GM21576 (cell line): ENCODE measurements around the gene NELFB.
"Not testable (repeated sequence)": the region's sequence is repeated elsewhere in the genome, so short reads cannot be mapped to it uniquely, and the experiment has no call there.

Experiments used
- ATAC-seq: cut with Tn5 transposase; IDR thresholded peaks from one replicate; pipeline ENCODE4 v1.9.1; 2021; ENCODE audit warnings: mild to moderate bottlenecking, moderate library complexity; ENCODE audit not compliant: unreplicated experiment

Gene NELFB

DNA sequence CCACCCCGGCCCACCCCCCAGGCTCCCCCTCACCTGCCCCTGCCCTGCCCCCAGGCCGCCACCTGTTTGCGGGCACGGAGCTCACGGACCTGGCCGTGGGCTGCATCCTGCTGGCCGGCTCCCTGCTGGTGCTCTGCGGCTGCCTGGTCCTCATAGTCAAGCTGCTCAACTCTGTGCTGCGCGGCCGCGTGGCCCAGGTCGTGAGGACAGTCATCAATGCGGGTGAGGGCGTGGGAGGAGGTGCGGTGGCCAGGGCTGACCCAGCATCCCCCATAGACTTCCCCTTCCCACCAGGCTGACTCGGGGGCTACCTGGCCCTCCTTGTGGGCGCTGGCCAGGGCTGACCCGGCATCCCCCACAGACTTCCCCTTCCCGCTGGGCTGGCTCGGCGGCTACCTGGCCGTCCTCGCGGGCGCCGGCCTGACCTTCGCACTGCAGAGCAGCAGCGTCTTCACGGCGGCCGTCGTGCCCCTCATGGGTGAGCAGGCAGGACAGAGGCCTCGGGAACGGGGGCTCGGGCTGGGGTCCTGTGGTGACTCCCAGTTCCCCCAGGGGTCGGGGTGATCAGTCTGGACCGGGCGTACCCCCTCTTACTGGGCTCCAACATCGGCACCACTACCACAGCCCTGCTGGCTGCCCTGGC is 21.0 kb upstream of the NELFB start:
- no peak for ATAC-seq

DNA sequence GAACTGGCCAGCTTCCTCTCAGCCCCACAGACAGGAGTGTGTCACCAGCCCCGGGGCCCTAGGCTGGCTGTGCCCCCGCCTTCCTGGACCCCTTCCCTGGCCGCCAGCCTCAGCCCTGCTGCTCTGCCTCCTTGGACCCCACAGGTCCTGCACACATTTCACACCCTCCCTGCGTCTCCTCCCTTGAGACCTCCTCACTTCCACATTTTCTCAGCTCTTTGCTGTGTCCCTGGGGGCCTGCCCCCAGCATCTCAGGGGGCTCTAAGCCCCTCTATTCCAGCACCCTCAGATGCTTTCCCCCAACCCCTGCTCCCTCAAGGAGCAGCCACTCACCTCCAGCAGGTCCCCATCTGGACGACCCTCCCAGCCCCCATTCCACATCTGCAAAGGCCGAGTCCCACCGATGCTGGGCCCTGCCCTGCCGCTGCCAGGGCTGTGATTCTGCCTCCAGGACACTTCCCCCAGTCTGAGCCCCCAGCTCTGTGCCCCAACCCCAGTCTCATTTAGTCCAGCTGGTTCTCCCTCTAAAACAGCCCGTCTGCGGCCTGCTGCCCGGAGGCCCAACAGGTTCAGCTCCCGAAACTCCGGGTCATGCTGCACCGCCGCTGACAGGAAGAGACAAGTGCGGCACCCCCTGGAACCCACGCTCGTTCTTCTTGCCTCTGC is 20.2 kb upstream of the NELFB start:
- ATAC-seq = no peak

DNA sequence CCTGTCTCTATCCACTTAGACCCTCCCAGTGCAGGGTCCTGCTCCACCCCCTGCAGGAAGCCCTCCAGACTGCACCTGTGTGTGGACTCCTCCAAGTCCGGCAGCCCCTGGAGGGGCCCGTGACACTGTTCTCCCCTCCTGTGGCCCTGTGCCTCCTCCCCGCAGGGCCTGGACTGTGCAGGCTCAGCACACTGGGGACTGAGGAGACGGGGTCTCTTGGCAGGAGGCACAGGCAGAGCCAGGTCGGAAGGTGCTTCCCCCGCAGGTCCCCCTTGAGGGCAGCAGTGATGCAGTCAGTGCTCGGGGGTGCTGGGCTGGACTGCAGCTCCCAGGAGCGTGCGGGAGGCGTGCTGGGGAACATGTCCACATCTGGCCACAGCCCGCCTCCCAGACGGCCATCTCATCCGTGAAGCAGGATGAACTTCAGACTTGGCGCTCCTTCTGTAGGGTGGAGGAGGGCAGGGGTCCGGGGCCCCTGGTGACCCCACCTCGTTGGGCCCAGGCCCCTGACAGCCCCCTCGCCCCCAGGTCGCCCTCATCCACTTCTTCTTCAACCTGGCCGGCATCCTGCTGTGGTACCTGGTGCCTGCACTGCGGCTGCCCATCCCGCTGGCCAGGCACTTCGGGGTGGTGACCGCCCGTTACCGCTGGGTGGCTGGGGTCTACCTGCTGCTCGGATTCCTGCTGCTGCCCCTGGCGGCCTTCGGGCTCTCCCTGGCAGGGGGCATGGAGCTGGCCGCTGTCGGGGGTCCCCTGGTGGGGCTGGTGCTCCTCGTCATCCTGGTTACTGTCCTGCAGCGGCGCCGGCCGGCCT is 19.5 kb upstream of the NELFB start:
- no peak for ATAC-seq

DNA sequence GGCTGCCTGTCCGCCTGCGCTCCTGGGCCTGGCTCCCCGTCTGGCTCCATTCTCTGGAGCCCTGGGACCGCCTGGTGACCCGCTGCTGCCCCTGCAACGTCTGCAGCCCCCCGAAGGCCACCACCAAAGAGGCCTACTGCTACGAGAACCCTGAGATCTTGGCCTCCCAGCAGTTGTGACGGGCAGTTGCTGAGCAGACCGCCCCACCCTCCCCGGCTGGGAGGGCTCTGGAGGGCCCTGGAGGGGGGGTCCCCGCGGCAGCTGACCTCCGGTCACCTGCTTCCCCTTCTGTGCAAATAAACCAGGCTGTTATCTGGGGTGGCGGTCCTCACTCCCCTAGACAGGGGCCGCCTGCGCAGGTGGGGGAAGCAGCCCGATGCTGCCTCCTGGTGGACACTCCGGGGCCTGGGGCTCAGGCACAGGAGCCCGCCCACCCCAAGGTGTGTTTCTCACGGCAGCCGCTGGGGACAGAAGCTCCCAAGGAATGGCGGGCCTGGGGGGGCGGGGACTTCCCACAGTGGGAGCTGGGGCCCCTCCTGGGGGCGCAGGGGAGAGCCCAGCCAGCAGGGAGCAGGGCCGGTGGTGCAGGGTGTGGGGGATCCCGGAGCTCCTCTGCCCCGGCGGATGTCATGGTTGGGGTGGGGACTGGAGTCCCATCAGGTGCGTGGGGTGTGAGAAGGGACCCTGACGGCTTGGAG is 18.7 kb upstream of the NELFB start:
- peak; percentile 24 for ATAC-seq

DNA sequence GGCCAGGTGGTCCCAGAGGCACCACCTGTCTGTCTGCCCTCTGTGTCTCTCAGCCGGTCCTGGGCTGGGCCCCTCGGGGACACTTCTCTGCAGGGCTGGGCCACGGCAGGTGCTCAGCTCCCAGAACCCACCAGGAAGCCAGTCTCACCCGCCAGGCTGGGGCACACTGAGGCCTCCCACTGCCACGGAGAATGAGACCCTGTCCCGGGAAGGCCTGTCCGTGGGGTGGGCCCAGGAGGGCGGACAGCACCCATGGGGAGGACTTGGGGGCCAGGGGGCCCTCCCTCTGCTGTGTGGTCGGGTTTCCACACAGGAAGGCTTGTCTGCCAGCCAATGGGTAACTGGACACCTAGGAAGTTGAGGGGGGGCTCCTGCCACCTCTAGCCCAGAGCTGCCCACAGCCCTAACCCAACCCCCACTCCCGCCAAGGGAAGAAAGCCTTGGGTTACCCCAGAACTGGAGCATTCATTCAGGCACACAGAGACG is 18.1 kb upstream of the NELFB start:
- ATAC-seq = no peak

DNA sequence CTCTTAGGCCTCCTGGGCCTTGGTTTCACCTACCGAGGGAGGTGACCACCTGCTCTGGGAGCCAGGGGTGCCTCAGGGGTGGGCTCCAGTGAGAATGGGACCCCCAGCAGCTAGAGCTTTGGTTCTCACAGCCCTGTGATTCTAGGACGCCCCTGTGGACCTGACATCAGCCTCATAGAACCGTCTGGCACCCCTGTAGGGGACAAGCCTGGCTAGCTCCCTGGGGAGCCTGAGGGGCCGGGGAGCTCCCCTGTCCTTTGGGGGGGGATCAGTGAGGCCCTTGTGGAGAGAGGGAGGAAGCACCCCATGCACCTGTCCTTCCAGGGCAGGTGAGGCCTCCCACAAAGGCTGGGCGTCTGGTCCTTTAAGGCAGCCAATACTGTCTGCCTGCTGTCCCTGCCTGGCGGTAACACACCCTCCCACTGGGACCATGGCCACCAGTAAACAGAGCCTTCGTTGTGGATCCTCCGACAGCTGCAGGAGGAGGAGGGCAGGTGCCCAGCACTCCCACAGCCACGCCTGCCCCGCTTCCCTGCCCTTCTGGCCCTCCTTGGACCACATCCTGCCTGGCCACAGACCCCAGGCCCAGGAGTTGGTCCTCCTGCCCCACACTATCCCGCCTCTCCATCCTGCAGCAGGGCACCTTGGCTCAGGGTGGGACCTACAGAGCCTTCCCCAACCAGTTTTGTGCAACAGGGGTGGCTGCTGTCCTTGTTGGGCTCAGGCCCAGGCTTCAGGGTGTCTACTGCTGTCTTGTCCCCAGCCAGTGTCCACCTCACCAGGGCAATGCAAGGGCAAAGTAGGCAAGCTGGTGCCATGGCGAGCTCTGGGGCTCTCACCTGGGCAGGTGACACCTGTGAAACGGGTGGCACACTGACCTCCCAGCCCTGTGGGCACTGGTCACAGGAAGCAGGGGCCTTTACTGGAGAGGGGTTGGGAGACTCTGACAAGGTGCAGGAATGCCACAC is 17.1 kb upstream of the NELFB start:
- ATAC-seq = no peak

DNA sequence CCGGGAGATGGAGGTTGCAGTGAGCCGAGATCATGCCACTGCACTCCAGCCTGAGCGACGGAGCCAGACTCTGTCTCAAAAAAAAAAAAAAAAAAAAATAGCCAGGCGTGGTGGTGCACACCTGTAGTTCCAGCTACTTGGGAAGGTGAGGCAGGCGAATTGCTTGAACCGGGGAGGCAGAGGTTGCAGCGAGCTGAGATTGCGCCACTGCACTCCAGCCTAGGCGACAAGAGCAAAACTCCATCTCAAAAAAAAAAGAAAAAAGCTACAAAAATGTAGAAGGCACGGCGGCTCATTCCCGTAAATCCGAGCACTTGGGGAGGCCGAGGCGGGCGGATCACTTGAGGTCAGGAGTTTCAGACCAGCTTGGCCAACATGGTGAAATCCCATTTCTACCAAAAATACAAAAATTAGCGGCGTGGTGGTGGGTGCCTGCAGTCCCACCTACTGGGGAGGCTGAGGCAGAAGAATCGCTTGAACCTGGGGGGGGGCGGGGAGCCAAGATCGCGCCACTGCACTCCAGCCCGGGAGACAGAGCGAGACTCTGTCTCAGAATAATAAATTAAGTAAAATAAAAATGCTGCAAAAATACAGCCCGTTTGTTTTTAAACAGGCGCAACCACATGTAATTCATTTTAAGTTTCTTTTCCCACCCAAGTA is 15.5 kb upstream of the NELFB start:
- ATAC-seq = not testable (repeated sequence)

DNA sequence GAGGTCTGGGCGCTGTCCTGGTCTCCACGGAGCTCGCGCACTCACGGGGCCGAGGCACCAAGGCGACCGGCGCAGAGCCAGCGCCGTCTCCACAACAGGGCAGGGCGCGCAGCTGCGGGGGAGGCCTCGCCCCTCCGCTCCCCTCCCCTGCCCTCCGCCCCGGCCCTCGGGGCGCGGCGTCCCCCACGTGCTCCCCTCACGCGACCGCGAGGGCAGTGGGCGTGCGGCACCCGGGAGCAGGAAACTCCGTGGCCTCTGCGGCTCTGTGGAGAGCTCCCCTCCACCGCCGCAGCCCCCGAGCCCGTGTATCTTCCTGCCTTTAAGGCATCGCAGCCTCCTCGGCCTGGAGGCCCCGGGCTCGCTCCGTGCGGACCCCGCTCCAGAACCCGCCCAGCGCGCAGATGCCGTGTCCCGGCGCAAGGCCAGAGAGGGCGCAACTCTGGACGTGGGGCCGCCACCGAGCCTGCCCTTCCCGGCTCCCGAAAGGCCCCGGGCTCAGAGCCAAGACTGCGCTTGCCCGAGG is 14.7 kb upstream of the NELFB start:
- ATAC-seq = peak; percentile 17

DNA sequence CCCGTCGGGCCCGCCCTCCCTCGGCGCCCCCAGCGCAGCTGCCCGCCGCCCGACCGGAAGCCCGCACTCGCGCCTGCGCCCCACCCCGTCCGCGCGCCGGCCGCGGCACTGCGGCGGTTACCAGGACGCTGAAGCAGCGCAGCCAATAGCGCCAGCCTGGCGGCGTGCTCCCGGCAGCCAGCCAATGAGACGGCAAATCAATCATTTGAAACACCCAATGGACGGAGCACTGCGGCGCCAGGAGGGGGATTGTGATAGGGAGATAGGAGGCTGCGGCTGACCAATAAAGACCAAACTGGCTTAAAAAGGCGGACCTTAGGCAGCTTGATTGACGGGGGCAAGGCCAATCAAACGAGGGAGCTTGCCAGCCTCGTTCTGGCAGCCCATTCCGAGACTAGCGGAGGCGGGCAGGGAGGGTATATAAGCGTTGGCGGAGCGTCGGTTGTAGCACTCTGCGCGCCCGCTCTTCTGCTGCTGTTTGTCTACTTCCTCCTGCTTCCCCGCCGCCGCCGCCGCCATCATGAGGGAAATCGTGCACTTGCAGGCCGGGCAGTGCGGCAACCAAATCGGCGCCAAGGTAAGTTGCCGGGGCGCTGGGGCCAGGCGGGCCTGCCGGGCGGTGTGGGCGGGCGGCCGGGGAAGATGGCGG is 14.2 kb upstream of the NELFB start, which contains the start of gene TUBB4B:
Gene TUBB4B, plus strand, starts transcription at position 447 of the 649 bp plus-strand sequence. Its CDS starts 74 bp downstream, at position 521.
- ATAC-seq = peak; percentile 76

DNA sequence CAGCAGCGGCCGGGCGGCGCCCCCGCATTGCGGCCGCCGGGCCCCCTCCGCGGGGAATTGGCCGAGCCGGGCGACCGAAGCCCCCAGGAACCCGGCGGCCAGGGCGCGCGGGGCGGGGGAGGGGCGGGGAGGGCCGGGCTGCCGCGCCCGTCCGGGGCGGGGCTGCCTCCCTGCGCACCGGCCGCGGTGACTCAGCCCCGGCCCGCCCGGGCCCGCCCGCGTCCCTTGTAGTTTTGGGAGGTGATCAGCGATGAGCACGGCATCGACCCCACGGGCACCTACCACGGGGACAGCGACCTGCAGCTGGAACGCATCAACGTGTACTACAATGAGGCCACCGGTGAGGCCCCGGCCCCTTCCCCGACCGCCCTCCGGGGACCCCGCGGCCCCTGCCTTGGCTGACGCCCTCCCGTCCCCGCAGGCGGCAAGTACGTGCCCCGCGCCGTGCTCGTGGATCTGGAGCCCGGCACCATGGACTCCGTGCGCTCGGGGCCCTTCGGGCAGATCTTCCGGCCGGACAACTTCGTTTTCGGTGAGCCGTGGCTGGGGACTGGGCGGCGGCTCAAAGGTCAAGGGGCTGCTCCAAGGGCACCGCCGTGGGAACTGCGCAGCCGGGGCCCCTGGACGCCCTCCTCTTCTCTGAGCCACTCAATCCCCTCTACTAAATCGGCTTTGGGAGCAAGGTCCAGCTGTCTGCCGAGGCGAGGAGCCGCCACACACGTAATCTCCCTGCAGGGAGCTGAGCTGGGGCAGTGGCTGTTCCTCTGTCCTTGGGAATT is 13.4 kb upstream of the NELFB start:
- ATAC-seq = peak; percentile 9

DNA sequence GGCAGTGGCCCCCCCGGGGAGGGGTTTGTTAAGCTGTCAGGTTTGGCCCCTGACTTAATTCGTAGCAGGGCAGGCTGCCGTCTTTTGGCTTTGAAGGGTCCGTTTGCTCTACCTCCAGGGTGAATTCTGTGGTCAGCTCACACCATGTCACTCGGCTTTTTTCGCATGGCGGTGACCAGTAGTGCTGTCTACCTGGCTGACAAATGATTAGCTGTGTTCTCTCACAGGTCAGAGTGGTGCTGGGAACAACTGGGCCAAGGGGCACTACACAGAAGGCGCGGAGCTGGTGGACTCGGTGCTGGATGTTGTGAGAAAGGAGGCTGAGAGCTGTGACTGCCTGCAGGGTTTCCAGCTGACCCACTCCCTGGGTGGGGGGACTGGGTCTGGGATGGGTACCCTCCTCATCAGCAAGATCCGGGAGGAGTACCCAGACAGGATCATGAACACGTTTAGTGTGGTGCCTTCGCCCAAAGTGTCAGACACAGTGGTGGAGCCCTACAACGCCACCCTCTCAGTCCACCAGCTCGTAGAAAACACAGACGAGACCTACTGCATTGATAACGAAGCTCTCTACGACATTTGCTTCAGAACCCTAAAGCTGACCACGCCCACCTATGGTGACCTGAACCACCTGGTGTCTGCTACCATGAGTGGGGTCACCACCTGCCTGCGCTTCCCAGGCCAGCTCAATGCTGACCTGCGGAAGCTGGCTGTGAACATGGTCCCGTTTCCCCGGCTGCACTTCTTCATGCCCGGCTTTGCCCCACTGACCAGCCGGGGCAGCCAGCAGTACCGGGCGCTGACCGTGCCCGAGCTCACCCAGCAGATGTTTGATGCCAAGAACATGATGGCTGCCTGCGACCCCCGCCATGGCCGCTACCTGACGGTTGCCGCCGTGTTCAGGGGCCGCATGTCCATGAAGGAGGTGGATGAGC is 12.6 kb upstream of the NELFB start:
- ATAC-seq = no peak

DNA sequence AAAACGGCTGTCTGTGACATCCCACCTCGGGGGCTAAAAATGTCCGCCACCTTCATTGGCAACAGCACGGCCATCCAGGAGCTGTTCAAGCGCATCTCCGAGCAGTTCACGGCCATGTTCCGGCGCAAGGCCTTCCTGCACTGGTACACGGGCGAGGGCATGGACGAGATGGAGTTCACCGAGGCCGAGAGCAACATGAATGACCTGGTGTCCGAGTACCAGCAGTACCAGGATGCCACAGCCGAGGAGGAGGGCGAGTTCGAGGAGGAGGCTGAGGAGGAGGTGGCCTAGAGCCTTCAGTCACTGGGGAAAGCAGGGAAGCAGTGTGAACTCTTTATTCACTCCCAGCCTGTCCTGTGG is 11.9 kb upstream of the NELFB start:
- ATAC-seq = not testable (repeated sequence)

DNA sequence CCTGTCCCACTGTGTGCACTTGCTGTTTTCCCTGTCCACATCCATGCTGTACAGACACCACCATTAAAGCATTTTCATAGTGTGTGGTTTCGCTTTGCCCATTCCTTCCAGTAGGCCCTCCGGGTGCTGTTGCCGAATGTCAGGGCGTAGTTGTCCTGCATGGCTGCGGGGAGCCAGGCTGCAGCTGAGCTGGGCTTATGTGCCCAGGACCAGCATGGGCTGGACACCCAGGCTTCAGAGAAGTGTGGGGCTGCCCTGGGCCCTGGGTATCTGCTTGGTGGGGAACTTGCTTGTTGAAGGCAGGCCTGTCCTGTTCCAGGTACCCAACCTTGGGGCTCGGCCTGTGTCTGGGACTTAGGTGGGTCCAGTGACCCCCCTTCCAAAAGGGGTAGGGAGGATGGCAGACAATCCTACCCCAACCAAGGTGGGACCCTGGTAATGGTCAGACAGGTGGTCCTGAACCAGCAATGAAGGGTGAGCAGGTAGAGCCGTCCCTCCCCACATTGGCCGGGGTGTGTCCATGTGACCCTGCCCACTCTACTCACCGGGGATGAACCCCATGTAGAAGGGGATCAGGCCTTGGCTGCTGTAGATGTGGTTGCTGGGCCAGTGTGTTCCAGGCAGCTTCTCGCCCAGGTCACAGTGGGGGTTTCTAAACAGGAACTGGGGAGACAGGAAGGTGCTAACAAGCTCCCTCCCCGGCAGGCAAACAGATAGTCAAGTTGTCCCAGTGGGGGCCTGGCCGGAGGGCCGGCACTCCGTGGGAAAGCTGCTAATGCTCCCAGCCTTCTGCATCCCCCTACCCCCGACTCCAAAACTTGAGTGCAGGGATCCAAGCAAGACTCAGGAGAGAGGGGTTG is 11.3 kb upstream of the NELFB start:
- ATAC-seq = no peak

DNA sequence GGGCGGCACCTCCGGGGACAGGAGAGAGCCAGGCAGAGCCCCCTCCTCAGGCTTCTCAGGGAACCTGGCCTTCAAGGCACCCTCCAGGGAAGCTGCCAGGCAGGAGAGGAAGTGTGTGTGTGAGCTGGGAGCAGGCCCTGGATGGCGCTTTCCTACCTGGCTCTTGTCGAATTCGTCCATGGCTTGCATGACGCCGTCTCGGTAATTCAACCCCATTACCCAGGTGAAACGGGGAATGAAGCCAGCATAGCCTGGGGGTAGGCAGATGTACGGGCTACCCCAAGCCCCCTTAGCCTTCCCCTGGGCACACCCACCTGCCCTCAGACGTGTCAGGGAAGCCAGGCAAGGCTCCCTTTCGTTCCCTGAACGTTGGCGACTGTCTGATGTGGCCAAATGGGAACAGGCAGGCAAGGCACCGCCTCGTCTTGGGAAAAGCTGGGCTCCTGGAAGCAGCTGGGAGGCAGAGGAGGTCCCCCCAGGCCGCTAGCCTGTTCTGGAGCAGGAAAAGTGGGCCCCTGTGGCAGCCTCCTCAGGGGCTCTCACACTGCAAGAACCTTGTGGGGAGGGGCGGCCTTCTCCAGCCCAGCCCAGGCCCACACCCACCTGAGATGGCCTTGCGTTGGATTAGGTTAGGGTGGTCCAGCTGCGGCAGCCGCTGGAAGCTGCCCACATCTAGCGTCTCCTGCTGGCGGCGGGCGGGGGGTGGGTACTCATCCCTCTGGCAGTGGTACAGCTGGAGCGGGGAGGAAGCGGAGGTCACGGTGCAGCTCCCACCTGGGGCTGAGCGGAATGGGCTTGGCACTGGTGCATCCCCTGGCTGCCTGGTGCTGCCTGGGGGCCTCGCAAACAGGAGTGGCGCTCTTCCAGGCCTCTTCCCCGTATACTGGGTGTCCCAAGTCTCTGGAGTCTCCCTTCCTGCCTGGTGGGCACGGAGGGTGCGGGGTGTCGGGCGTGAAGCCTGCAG is 10.4 kb upstream of the NELFB start:
- no peak for ATAC-seq
